Loucy (cell line): Measurements from ENCODE around the gene NLRC5.

ENCODE experiments used
- H2AFZ ChIP-seq: fragments of 200-600 bp; sonication (generic); 2 replicates; pipeline ENCODE4 v1.6.0; 2016; ENCODE audit warnings: antibody characterized with exemption, mild to moderate bottlenecking, low read length, moderate library complexity
- H3F3A ChIP-seq: fragments of 200-600 bp; 2 replicates; pipeline ENCODE4 v1.6.0; 2016; ENCODE audit warnings: antibody characterized with exemption, low read depth, mild to moderate bottlenecking
- H3K27me3 ChIP-seq: fragments of 200-600 bp; sonication (generic); 2 replicates; pipeline ENCODE4 v1.6.1; 2014; ENCODE audit warnings: low read length, mild to moderate bottlenecking; ENCODE audit not compliant: insufficient read depth, poor library complexity, severe bottlenecking
- H3K36me3 ChIP-seq: fragments of 200-600 bp; sonication (generic); 2 replicates; pipeline ENCODE4 v1.6.1; 2016; ENCODE audit warnings: low read length; ENCODE audit not compliant: insufficient read depth
- H3K4me1 ChIP-seq: fragments of 200-600 bp; sonication (generic); 2 replicates; pipeline ENCODE4 v1.5.1; 2014; ENCODE audit warnings: low read length, mild to moderate bottlenecking; ENCODE audit not compliant: insufficient read depth, poor library complexity, severe bottlenecking
- H3K4me2 ChIP-seq: fragments of 200-600 bp; sonication (generic); 2 replicates; pipeline ENCODE4 v1.6.0; 2014; ENCODE audit warnings: antibody characterized with exemption, low read length, low read depth, mild to moderate bottlenecking; ENCODE audit not compliant: poor library complexity, severe bottlenecking
- H3K4me3 ChIP-seq: fragments of 200-600 bp; sonication (generic); 2 replicates; pipeline ENCODE4 v1.5.1; 2014; ENCODE audit warnings: low read length, mild to moderate bottlenecking, mixed read lengths; ENCODE audit not compliant: poor library complexity, severe bottlenecking
- H3K79me2 ChIP-seq: fragments of 200-600 bp; sonication (generic); 2 replicates; pipeline ENCODE4 v1.6.1; 2014; ENCODE audit warnings: low read length; ENCODE audit not compliant: insufficient read depth
- H3K9ac ChIP-seq: fragments of 200-600 bp; sonication (generic); 2 replicates; pipeline ENCODE4 v1.6.0; 2014; ENCODE audit warnings: mild to moderate bottlenecking, low read depth, low read length, moderate library complexity; ENCODE audit not compliant: poor library complexity, severe bottlenecking
- H3K9me2 ChIP-seq: fragments of 200-600 bp; sonication (generic); replicated peaks from 2 replicates; pipeline ENCODE4 v1.6.1; 2016; ENCODE audit warnings: low read depth, low read length, mixed read lengths
- H3K9me3 ChIP-seq: fragments of 200-600 bp; sonication (generic); 2 replicates; pipeline ENCODE4 v1.6.1; 2014; ENCODE audit warnings: mild to moderate bottlenecking, antibody characterized with exemption, low read length, low read depth; ENCODE audit not compliant: insufficient read depth
- H4K20me1 ChIP-seq: fragments of 200-600 bp; sonication (generic); 2 replicates; pipeline ENCODE4 v1.6.0; 2014; ENCODE audit warnings: antibody characterized with exemption, low read length, mild to moderate bottlenecking; ENCODE audit not compliant: insufficient read depth, poor library complexity, severe bottlenecking
- CTCF ChIP-seq: fragments of 200-600 bp; sonication (generic); conservative IDR thresholded peaks from 2 replicates; pipeline ENCODE4 v1.5.1; 2014; ENCODE audit warnings: mild to moderate bottlenecking, antibody characterized with exemption, low read length
- EZH2phosphoT487 ChIP-seq: fragments of 200-600 bp; IDR thresholded peaks from 2 replicates; pipeline ENCODE4 v1.6.1; 2018; ENCODE audit warnings: antibody characterized with exemption, mild to moderate bottlenecking, moderate library complexity, borderline replicate concordance

The NLRC5 gene

GRCh38 chr16:57017251-57017650 is 27.9 kb downstream of the NLRC5 start:
- Histone ChIP-seq H3K9me2 (no peaks in the 10 kb centered on the region), H3K4me2 (no peak overlapping the region), H3K27me3 (no peaks in the 10 kb centered on the region), H4K20me1 (no peaks in the 10 kb centered on the region), H3K4me3 (no peak overlapping the region), H3K4me1 (peaks cover 13% of the 10 kb centered on the region), H3F3A (no peaks in the 10 kb centered on the region), H3K79me2 (peaks cover 19% of the 10 kb centered on the region), H3K36me3 (peaks cover 50% of the 10 kb centered on the region), H3K9ac (no peak overlapping the region), H3K9me3 (no peaks in the 10 kb centered on the region), H2AFZ (no peak overlapping the region)
- TF ChIP-seq EZH2phosphoT487 (no peak), CTCF (no peak)

DNA sequence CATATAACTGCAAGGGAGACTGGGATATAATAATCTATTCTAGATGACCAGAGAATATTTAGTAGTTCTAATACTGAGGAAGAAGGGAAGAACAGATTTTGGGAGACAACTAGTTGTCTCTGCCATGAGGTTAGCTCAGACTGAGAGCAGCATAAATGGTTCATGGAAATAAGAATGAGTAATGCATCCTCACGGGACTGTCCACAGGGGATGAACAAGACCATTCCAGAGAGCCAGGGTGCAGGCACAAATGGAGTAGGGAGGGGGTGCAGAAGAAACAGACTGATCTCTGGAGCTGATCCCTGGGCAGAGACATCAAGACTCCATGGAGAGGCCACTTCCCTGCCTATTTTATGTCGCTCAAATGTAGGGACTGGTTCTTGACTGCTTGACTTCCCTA is 30.4 kb downstream of the NLRC5 start:
- Histone ChIP-seq H3K36me3 (peaks cover 68% of the 10 kb centered on the region), H3K4me1 (no peaks in the 10 kb centered on the region)

DNA sequence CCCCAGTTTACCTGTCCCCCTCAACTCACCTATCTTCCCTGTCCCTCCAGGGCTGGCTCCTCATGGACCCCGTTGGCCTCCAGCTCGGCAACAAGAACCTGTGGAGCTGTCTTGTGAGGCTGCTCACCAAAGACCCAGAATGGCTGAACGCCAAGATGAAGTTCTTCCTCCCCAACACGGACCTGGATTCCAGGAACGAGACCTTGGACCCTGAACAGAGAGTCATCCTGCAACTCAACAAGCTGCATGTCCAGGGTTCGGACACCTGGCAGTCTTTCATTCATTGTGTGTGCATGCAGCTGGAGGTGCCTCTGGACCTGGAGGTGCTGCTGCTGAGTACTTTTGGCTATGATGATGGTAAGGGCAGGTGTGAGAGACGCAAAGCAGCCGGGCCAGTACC is 31.3 kb downstream of the NLRC5 start:
- TF ChIP-seq CTCF (no peak), EZH2phosphoT487 (no peak)
- Histone ChIP-seq H3K9ac (no peak overlapping the region), H3K9me3 (no peaks in the 10 kb centered on the region), H2AFZ (no peak overlapping the region), H3K79me2 (no peaks in the 10 kb centered on the region; the same call in 1 of the 2 replicates), H3F3A (no peaks in the 10 kb centered on the region), H3K4me2 (no peak overlapping the region), H3K4me1 (no peaks in the 10 kb centered on the region), H3K9me2 (no peaks in the 10 kb centered on the region), H4K20me1 (no peaks in the 10 kb centered on the region), H3K36me3 (peaks cover 69% of the 10 kb centered on the region), H3K4me3 (no peak overlapping the region), H3K27me3 (no peaks in the 10 kb centered on the region)

More for the DNA sequence above, 30.4 kb downstream of the NLRC5 start:
- no peak overlapping the region for H3K4me3 ChIP-seq
- H3K79me2 ChIP-seq, result peaks cover 3% of the 10 kb centered on the region
- no peaks in the 10 kb centered on the region for H3F3A ChIP-seq
- no peaks in the 10 kb centered on the region for H3K9me2 ChIP-seq
- no peak overlapping the region for H3K4me2 ChIP-seq
- H3K9me3 ChIP-seq, result no peaks in the 10 kb centered on the region
- H2AFZ ChIP-seq, result no peak overlapping the region
- TF ChIP-seq CTCF, result no peak
- no peak for TF ChIP-seq EZH2phosphoT487
- H3K27me3 ChIP-seq, result no peaks in the 10 kb centered on the region
- H3K9ac ChIP-seq, result no peak overlapping the region
- H4K20me1 ChIP-seq, result no peaks in the 10 kb centered on the region
